ENCODE results near the gene TBX15.

Gene TBX15

DNA sequence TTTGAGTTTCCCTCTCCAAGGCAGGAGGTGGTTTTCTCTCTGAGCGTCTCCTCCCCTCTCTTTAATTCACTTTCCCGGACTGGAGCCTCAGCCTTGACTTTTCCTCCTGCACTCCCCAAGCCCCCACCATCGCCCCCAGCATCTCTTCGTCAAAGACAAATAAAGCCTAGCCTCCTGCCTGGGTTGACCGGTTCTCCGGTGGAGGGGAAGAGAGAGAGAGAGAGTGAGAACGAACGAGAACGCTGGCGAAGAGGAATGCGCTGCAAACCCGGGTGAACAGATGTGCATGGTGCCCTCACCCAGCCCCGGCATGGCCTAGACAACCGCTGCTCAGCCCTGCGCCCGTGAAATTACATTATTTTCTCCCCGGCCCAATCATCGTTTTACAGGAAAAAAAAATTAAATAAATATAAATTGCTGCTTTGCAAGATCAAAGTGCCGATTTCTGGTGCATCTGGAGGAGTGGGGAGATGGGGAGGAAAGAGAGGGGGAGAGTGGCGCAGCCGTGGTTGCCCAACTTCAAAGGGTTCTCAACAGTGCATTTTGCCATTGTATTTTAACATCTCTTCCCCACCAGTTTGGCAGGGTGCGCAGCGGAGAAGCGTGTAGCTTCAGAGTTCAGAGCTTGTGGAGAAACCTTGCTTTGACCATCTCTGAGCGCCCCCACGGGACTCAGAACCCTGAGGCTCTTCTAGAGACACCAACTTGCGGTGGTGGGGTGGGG lies 11.4 kb upstream of the TBX15 start:
- CTCF ChIA-PET = no interaction called here
- no peak for DNase-seq (ENCODE audit: extremely low spot score)
- no peak for TF ChIP-seq FOXA1 (IDR thresholded peaks at IDR 0.05)
- TF ChIP-seq BHLHE40 (IDR thresholded peaks at IDR 0.05; ENCODE audit: borderline replicate concordance) = no peak
- no peak for TF ChIP-seq L3MBTL2 (conservative IDR thresholded peaks at IDR 0.05)
- no peak for TF ChIP-seq ZNF384 (IDR thresholded peaks at IDR 0.05)
- TF ChIP-seq SUZ12 (IDR thresholded peaks at IDR 0.05) = no peak
- TF ChIP-seq TARDBP (IDR thresholded peaks at IDR 0.05) = no peak
- TF ChIP-seq FOXK2 (IDR thresholded peaks at IDR 0.05) = no peak
- TF ChIP-seq NFRKB (IDR thresholded peaks at IDR 0.05) = no peak
- TF ChIP-seq, protein P1, sequence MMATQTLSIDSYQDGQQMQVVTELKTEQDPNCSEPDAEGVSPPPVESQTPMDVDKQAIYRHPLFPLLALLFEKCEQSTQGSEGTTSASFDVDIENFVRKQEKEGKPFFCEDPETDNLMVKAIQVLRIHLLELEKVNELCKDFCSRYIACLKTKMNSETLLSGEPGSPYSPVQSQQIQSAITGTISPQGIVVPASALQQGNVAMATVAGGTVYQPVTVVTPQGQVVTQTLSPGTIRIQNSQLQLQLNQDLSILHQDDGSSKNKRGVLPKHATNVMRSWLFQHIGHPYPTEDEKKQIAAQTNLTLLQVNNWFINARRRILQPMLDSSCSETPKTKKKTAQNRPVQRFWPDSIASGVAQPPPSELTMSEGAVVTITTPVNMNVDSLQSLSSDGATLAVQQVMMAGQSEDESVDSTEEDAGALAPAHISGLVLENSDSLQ (IDR thresholded peaks at IDR 0.05) = no peak
- TF ChIP-seq CTBP1 (IDR thresholded peaks at IDR 0.05; ENCODE audit: borderline replicate concordance) = no peak
- no peak for TF ChIP-seq HDGF (IDR thresholded peaks at IDR 0.05; ENCODE audit: borderline replicate concordance)
- no peak for TF ChIP-seq FOXM1 (IDR thresholded peaks at IDR 0.05; ENCODE audit: borderline replicate concordance)
- TF ChIP-seq LEF1 (IDR thresholded peaks at IDR 0.05; ENCODE audit: borderline replicate concordance) = no peak
- no peak for TF ChIP-seq SP1 (IDR thresholded peaks at IDR 0.05)
- no peak for TF ChIP-seq ARNT (IDR thresholded peaks at IDR 0.05)
- TF ChIP-seq ELF4 (IDR thresholded peaks at IDR 0.05) = no peak
- POLR2A ChIA-PET = no interaction called here

DNA sequence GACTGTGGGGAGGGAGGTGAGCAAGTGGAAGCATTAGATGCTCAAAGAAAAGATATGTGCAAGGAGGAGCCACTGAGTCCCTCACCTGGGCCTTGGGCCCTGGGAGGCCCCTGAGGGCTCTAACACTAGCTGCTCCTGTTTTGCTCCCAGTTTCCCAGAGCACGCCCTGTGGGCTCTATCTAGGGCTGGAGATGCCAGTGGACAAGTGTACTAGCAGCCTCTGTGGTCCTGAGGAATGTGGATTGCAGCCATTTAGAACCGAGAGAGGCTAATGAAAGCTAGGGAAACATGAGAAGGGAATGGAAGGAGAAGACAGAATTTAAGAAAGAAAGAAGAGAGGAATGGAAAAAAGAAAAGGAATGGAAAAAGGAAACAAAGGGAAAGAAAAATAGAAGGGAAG lies 10.0 kb upstream of the TBX15 start:
- TF ChIP-seq TARDBP (IDR thresholded peaks at IDR 0.05) = no peak
- TF ChIP-seq ARNT (IDR thresholded peaks at IDR 0.05) = no peak
- TF ChIP-seq ZNF384 (IDR thresholded peaks at IDR 0.05) = no peak
- TF ChIP-seq ELF4 (IDR thresholded peaks at IDR 0.05) = no peak
- TF ChIP-seq LEF1 (IDR thresholded peaks at IDR 0.05; ENCODE audit: borderline replicate concordance) = no peak
- no peak for TF ChIP-seq SP1 (IDR thresholded peaks at IDR 0.05)
- no peak for TF ChIP-seq L3MBTL2 (conservative IDR thresholded peaks at IDR 0.05)
- no peak for TF ChIP-seq FOXK2 (IDR thresholded peaks at IDR 0.05)
- TF ChIP-seq HDGF (IDR thresholded peaks at IDR 0.05; ENCODE audit: borderline replicate concordance) = no peak
- TF ChIP-seq FOXM1 (IDR thresholded peaks at IDR 0.05; ENCODE audit: borderline replicate concordance) = no peak
- TF ChIP-seq NFRKB (IDR thresholded peaks at IDR 0.05) = no peak
- TF ChIP-seq CTBP1 (IDR thresholded peaks at IDR 0.05; ENCODE audit: borderline replicate concordance) = no peak
- TF ChIP-seq BHLHE40 (IDR thresholded peaks at IDR 0.05; ENCODE audit: borderline replicate concordance) = no peak
- TF ChIP-seq FOXA1 (IDR thresholded peaks at IDR 0.05) = no peak
- TF ChIP-seq, protein P1 (IDR thresholded peaks at IDR 0.05) = no peak
- no peak for TF ChIP-seq SUZ12 (IDR thresholded peaks at IDR 0.05)
- ChIA-PET POLR2A (no interaction called here), CTCF (no interaction called here)
- DNase-seq (ENCODE audit: extremely low spot score) = no peak

DNA sequence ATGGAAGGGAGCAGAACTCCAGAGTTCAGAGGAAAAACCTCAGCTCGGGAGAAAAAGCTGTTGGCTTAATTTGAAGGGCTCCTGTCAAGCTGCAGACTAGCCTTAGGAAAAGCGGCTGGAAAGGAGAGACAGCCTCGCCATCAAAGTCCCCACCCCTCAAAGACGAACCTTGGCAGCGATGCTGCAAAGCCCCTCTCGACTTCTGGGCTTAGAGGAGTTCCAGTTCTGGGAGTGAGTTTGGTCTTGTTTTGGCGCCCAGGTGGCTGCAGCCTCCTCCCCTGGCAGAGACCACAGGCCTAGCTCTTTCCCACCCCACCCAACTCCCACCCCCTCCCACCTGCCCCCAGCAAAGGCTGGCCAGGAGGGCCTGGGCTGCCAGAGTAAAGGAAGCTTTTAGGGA lies 9.1 kb upstream of the TBX15 start:
- CTCF ChIA-PET = no interaction called here
- no peak for DNase-seq (ENCODE audit: extremely low spot score)
- TF ChIP-seq L3MBTL2 (conservative IDR thresholded peaks at IDR 0.05) = no peak
- TF ChIP-seq FOXA1 (IDR thresholded peaks at IDR 0.05) = no peak
- TF ChIP-seq SP1 (IDR thresholded peaks at IDR 0.05) = no peak
- no peak for TF ChIP-seq NFRKB (IDR thresholded peaks at IDR 0.05)
- no peak for TF ChIP-seq BHLHE40 (IDR thresholded peaks at IDR 0.05; ENCODE audit: borderline replicate concordance)
- no peak for TF ChIP-seq FOXK2 (IDR thresholded peaks at IDR 0.05)
- TF ChIP-seq TARDBP (IDR thresholded peaks at IDR 0.05) = no peak
- TF ChIP-seq ELF4 (IDR thresholded peaks at IDR 0.05) = no peak
- no peak for TF ChIP-seq ARNT (IDR thresholded peaks at IDR 0.05)
- no peak for TF ChIP-seq SUZ12 (IDR thresholded peaks at IDR 0.05)
- TF ChIP-seq, protein P1 (IDR thresholded peaks at IDR 0.05) = no peak
- no peak for TF ChIP-seq ZNF384 (IDR thresholded peaks at IDR 0.05)
- TF ChIP-seq HDGF (IDR thresholded peaks at IDR 0.05; ENCODE audit: borderline replicate concordance) = no peak
- TF ChIP-seq LEF1 (IDR thresholded peaks at IDR 0.05; ENCODE audit: borderline replicate concordance) = no peak
- TF ChIP-seq CTBP1 (IDR thresholded peaks at IDR 0.05; ENCODE audit: borderline replicate concordance) = no peak
- TF ChIP-seq FOXM1 (IDR thresholded peaks at IDR 0.05; ENCODE audit: borderline replicate concordance) = no peak
- POLR2A ChIA-PET = no interaction called here

DNA sequence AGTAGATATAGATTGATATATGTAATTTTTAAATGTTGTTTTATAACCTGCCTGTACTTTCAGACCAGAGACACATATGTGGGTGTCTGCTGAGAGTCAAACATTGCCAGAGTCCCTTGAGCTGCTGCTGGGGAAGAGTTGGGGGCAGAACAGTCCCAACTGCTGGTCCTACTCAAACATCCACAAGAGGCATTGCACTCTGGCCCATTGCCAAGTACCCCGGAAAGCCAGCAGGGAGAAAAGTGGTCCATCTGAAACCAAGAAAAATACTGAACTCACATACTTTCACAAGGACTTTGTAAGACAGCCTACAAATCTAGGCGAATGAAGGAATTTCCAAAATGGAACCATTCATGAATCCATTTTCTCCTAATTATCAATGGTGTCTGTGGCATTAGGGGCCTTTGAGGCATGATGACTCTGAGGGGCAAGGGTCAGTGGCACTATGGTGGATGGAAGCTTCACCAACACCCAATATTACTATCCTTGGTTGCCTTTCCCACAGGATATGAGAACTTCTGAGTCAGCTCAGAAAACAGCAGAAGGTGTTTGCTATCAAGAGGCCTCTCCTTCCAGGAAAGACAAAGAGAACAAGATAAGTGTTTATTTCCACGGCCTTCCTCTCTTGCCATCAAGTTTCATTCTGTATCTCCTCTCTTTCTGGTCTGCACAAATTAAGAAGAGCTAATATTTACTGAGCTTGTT lies 7.3 kb upstream of the TBX15 start:
- POLR2A ChIA-PET = no interaction called here
- CTCF ChIA-PET = no interaction called here
- DNase-seq (ENCODE audit: extremely low spot score) = no peak
- TF ChIP-seq ELF4 (IDR thresholded peaks at IDR 0.05) (no peak), CTBP1 (IDR thresholded peaks at IDR 0.05; ENCODE audit: borderline replicate concordance) (no peak), ZNF384 (IDR thresholded peaks at IDR 0.05) (no peak), FOXA1 (IDR thresholded peaks at IDR 0.05) (no peak), L3MBTL2 (conservative IDR thresholded peaks at IDR 0.05) (no peak)

DNA sequence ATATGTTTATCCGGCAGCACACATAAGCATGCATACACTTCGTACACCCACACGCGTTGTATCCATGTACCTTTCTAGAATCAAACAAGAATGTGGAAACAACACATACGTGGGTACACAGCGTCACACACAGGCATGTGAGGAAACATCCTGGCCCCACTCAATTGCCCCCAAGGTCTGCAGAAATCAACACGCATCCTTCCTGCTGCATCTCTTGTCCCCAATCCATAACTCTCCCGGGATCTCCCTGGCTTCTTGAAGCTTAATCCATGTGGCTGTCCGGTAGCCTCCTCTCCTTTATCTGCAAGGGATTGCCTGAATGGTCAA lies 5.5 kb upstream of the TBX15 start:
- CTCF ChIA-PET = interaction anchor here (0.5 kb wide), 1 partner anchor 113 kb away, joined by 3 read pairs; no protein-coding TSS in a partner anchor

More for the DNA sequence above, 5.5 kb upstream of the TBX15 start:
- POLR2A ChIA-PET = no interaction called here
- TF ChIP-seq FOXA1 (IDR thresholded peaks at IDR 0.05) (no peak), ARNT (IDR thresholded peaks at IDR 0.05) (no peak), ELF4 (IDR thresholded peaks at IDR 0.05) (no peak), SUZ12 (IDR thresholded peaks at IDR 0.05) (no peak), LEF1 (IDR thresholded peaks at IDR 0.05; ENCODE audit: borderline replicate concordance) (no peak), BHLHE40 (IDR thresholded peaks at IDR 0.05; ENCODE audit: borderline replicate concordance) (no peak), HDGF (IDR thresholded peaks at IDR 0.05; ENCODE audit: borderline replicate concordance) (no peak), NFRKB (IDR thresholded peaks at IDR 0.05) (no peak), CTBP1 (IDR thresholded peaks at IDR 0.05; ENCODE audit: borderline replicate concordance) (no peak), TARDBP (IDR thresholded peaks at IDR 0.05) (no peak), FOXM1 (IDR thresholded peaks at IDR 0.05; ENCODE audit: borderline replicate concordance) (no peak)
- no peak for DNase-seq (ENCODE audit: extremely low spot score)
